Smooth muscle cell (in vitro differentiated cells): Measurements from ENCODE around the gene TPD52L2. TPM values are rescaled to one million over a fixed set of nuclear protein-coding genes. Genes with fewer than 3 reads are reported as not detected.

Experiments used
- DNase-seq: peaks from one replicate; lab custom pipeline; 2025; ENCODE audit not compliant: unreplicated experiment; lab: John Stamatoyannopoulos, UW
- H2AFZ ChIP-seq: fragments of 200-600 bp; sonication (generic); 2 replicates; pipeline ENCODE4 v1.6.0; 2016; ENCODE audit warnings: antibody characterized with exemption, low read depth, mild to moderate bottlenecking
- H3F3A ChIP-seq: fragments of 200-600 bp; sonication (generic); 2 replicates; pipeline ENCODE4 v1.6.0; 2017; ENCODE audit warnings: antibody characterized with exemption, low read depth
- H3K27ac ChIP-seq: fragments of 200-600 bp; sonication (generic); 2 replicates; pipeline ENCODE4 v1.5.1; 2016; ENCODE audit warnings: low read depth, mild to moderate bottlenecking
- H3K27me3 ChIP-seq: fragments of 200-600 bp; sonication (generic); 2 replicates; pipeline ENCODE4 v1.6.1; 2016; ENCODE audit warnings: low read depth, mild to moderate bottlenecking
- H3K36me3 ChIP-seq: fragments of 200-600 bp; sonication (generic); 2 replicates; pipeline ENCODE4 v1.5.1; 2016; ENCODE audit warnings: low read depth
- H3K4me1 ChIP-seq: fragments of 200-600 bp; sonication (generic); 2 replicates; pipeline ENCODE4 v1.5.1; 2016; ENCODE audit warnings: low read depth
- H3K4me2 ChIP-seq: fragments of 200-600 bp; sonication (generic); 2 replicates; pipeline ENCODE4 v1.6.0; 2016; ENCODE audit warnings: mild to moderate bottlenecking
- H3K4me3 ChIP-seq: fragments of 200-600 bp; sonication (generic); 2 replicates; pipeline ENCODE4 v1.5.1; 2016; ENCODE audit warnings: mild to moderate bottlenecking
- H3K79me2 ChIP-seq: fragments of 200-600 bp; sonication (generic); 2 replicates; pipeline ENCODE4 v1.6.0; 2016; ENCODE audit warnings: low read depth, mild to moderate bottlenecking
- H3K9ac ChIP-seq: fragments of 200-600 bp; sonication (generic); 2 replicates; pipeline ENCODE4 v1.6.0; 2016; ENCODE audit warnings: low read depth
- H3K9me3 ChIP-seq: fragments of 200-600 bp; sonication (generic); replicated peaks from 2 replicates; pipeline ENCODE4 v1.5.1; 2016; ENCODE audit warnings: low read depth
- H4K20me1 ChIP-seq: fragments of 200-600 bp; sonication (generic); 2 replicates; pipeline ENCODE4 v1.6.0; 2016; ENCODE audit warnings: low read depth
- WGBS: methylation state at CpG from one replicate; pipeline ENCODE4 v1.1.7; 2016; ENCODE audit warnings: low lambda C conversion rate; 5-methylcytosine and 5-hydroxymethylcytosine counted together
- polyA plus RNA-seq: library from polyadenylated mRNA; unstranded; fragments of >200 nt; fragmentation: Nextera tagmentation; extraction: Ambion mirVana; gene quantifications from 2 replicates; pipeline ENCODE4 v1.2.1, GENCODE V29; 2016
- total RNA-seq: library from RNA; depleted of rRNA; stranded (reverse); fragments of >200 nt; gene quantifications from 2 replicates; pipeline ENCODE4 v1.2.3, GENCODE V29; 2014
- TF ChIP-seq, protein P1 (sequence below): fragments of 200-600 bp; sonication (generic); IDR thresholded peaks from 2 replicates; pipeline ENCODE4 v1.5.1; 2017; ENCODE audit warnings: borderline replicate concordance, mild to moderate bottlenecking, antibody characterized with exemption; ENCODE audit not compliant: insufficient read depth, poor library complexity, severe bottlenecking

TPD52L2 gene
- total and polyA plus RNA-seq, 2 experiments from 2014 or later, result 74.4 to 93.8 TPM

DNA sequence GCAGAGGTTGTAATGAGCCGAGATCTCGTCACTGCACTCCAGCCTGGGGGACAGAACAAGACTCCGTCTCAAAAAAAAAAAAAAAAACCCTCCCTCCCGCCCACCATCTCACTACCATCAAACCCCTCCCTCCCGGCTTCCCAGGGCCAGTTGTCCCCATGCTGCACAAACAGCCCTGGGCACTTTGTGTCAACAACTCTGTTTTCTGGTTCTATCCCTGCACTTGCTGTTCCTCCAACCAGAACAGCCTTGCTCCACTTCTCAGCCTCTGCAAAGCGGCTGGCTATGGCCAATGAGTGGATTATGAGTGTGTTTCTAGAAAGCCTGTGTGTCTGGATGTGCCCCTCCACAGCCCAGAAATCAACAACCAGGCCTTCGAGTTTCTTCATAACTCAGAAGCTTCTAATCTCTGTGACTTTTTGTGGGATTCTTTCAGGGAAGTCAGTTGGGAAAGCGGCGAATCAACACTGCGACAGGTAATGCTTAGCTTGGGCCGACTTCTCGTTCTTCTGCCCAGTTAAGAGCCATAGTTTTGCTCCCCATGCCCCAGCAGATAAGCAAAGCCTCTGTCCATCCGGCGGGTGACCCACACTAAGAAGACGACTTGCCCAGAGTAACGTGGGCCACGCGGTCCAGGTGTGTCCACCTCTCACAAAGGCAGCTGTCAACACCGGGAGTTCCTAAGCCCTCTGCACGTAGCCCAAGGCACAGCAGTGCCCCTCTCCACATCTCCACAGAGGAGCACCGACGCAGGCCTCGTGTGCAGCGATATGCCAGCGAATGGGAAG is 39.5 kb upstream of the TPD52L2 start:
- H3K4me1 ChIP-seq, result peaks cover 9% of the 10 kb centered on the region
- 86% methylated on average over 24 of the region's 25 CpGs for WGBS
- peaks cover 11% of the 10 kb centered on the region for H3K79me2 ChIP-seq
- TF ChIP-seq, protein P1, sequence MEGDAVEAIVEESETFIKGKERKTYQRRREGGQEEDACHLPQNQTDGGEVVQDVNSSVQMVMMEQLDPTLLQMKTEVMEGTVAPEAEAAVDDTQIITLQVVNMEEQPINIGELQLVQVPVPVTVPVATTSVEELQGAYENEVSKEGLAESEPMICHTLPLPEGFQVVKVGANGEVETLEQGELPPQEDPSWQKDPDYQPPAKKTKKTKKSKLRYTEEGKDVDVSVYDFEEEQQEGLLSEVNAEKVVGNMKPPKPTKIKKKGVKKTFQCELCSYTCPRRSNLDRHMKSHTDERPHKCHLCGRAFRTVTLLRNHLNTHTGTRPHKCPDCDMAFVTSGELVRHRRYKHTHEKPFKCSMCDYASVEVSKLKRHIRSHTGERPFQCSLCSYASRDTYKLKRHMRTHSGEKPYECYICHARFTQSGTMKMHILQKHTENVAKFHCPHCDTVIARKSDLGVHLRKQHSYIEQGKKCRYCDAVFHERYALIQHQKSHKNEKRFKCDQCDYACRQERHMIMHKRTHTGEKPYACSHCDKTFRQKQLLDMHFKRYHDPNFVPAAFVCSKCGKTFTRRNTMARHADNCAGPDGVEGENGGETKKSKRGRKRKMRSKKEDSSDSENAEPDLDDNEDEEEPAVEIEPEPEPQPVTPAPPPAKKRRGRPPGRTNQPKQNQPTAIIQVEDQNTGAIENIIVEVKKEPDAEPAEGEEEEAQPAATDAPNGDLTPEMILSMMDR, result no peak
- H3K4me3 ChIP-seq, result no peak overlapping the region
- H3K9ac ChIP-seq, result no peak overlapping the region
- no peak overlapping the region for H3K4me2 ChIP-seq
- peaks cover 66% of the 10 kb centered on the region for H4K20me1 ChIP-seq
- DNase-seq, result no peak
- no peak overlapping the region for H3K27ac ChIP-seq
- no peaks in the 10 kb centered on the region for H3F3A ChIP-seq
- no peaks in the 10 kb centered on the region for H3K27me3 ChIP-seq
- no peak overlapping the region for H2AFZ ChIP-seq
- H3K9me3 ChIP-seq, result no peaks in the 10 kb centered on the region
- no peaks in the 10 kb centered on the region for H3K36me3 ChIP-seq

DNA sequence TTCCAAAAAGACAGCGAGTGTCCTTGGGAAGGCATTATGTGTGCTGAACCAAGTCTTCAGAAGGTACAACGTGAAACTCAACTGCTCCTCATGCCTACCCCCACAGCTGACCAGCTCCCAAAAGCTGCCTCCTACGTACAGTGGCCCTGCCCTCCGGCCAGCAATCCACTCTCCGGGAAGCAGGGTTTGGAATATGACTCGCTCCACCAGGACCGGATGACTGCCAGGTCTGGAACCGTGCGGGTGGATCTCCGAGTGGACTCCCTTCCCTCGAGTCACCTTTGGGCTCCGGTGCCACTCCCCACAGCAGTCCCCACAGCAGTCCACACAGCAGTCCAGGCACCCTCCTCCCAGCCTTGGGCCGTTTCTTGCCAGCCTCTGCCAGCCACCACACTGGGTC is 38.3 kb upstream of the TPD52L2 start:
- Histone ChIP-seq H3F3A (no peaks in the 10 kb centered on the region), H3K36me3 (no peaks in the 10 kb centered on the region), H3K27me3 (no peaks in the 10 kb centered on the region), H2AFZ (no peak overlapping the region), H3K9ac (no peak overlapping the region), H3K27ac (no peak overlapping the region), H3K4me2 (no peak overlapping the region), H3K4me3 (no peak overlapping the region), H3K9me3 (no peaks in the 10 kb centered on the region), H3K79me2 (peaks cover 11% of the 10 kb centered on the region), H4K20me1 (peaks cover 58% of the 10 kb centered on the region), H3K4me1 (peaks cover 9% of the 10 kb centered on the region)
- 76% methylated on average over 13 of the region's 13 CpGs for WGBS
- TF ChIP-seq, protein P1, result no peak
- DNase-seq, result no peak

DNA sequence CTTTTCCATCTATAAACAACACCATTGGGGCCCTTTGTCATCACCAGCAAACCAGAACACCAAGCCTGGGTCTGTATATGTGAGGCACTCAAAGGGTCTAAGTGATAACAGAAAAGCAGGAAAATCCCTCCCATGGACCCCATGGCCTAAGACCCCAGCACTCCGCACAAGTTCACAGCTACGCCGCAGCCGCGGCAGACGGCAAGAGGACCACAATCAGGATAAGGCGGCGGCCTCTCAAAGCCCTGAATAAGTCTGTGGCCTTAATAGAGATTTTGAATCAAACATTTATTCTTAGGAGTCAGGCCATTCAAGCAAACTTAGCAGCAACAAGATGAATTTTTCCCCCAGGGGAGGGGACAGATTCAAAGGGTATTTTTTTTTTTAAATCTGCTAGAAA is 36.9 kb upstream of the TPD52L2 start:
- Histone ChIP-seq H2AFZ (no peak overlapping the region), H3K9me3 (no peaks in the 10 kb centered on the region), H3K4me3 (no peak overlapping the region), H3K27me3 (no peaks in the 10 kb centered on the region), H3K27ac (no peak overlapping the region), H4K20me1 (peaks cover 48% of the 10 kb centered on the region), H3F3A (no peaks in the 10 kb centered on the region), H3K9ac (no peak overlapping the region), H3K4me2 (no peak overlapping the region), H3K79me2 (peaks cover 11% of the 10 kb centered on the region), H3K36me3 (no peaks in the 10 kb centered on the region), H3K4me1 (peaks cover 9% of the 10 kb centered on the region)
- 97% methylated on average over 8 of the region's 8 CpGs for WGBS
- TF ChIP-seq, protein P1, result no peak
- DNase-seq, result no peak

DNA sequence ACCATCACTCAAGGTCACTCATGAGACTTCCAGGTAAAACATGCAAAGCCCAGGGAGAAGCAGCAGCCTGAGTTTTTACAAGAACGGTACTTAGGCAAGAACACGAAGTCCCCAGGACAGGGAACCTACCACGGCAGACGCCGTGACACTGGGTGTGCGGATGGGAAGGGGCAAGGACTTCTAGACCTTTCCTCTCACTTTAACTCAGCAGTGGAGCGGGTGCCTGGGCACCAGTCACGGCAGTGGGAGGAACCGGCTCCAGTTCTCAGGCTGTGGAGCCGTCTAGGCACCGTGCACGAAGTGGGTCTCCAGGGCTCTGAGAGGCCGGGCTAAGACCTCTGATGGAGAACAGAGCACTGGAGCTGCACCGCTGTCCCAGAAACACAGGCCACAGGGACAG is 36.5 kb upstream of the TPD52L2 start:
- no peak for DNase-seq
- peaks cover 43% of the 10 kb centered on the region for H4K20me1 ChIP-seq
- H3F3A ChIP-seq, result no peaks in the 10 kb centered on the region
- 90% methylated on average over 14 of the region's 14 CpGs for WGBS
- peaks cover 9% of the 10 kb centered on the region for H3K4me1 ChIP-seq
- no peak overlapping the region for H3K4me3 ChIP-seq
- H2AFZ ChIP-seq, result no peak overlapping the region
- H3K27ac ChIP-seq, result no peak overlapping the region
- H3K27me3 ChIP-seq, result no peaks in the 10 kb centered on the region
- no peak overlapping the region for H3K4me2 ChIP-seq
- H3K9me3 ChIP-seq, result no peaks in the 10 kb centered on the region
- H3K36me3 ChIP-seq, result no peaks in the 10 kb centered on the region
- peaks cover 11% of the 10 kb centered on the region for H3K79me2 ChIP-seq
- H3K9ac ChIP-seq, result no peak overlapping the region
- TF ChIP-seq, protein P1, result no peak
